Small intestine (tissue), 7 donors: ENCODE results near the gene LIX1. TPM values are rescaled to one million over a fixed set of nuclear protein-coding genes. Genes with fewer than 3 reads are reported as not detected.

Source experiments
- DNase-seq, 2 donors: peaks; one replicate each; pipeline versions ENCODE4 v3.0.0 to v3.0.0-alpha.2; 2013
- FAIRE-seq: peaks from 2 replicates; lab custom pipeline; 2012; peaks lifted over from hg19 to GRCh38; lab: Jason Lieb, UNC
- H3K27ac ChIP-seq, 3 donors: one replicate each; pipeline ENCODE4 v1.5.1; 2013; ENCODE audit warnings: low read length in 2 of 3, mild to moderate bottlenecking in 2 of 3, control low read depth in 1 of 3, inconsistent platforms in 1 of 3, low read depth in 1 of 3, moderate library complexity in 1 of 3
- H3K27me3 ChIP-seq, 3 donors: one replicate each; pipeline ENCODE4 v1.6.1; 2013; ENCODE audit warnings: low read length in 3 of 3, inconsistent platforms in 1 of 3; ENCODE audit not compliant: control insufficient read depth in 3 of 3, insufficient read depth in 3 of 3
- H3K36me3 ChIP-seq, 3 donors: one replicate each; pipeline ENCODE4 v1.6.1; 2013; ENCODE audit warnings: low read length in 3 of 3, inconsistent platforms in 1 of 3, low read depth in 1 of 3, mild to moderate bottlenecking in 1 of 3, moderate library complexity in 1 of 3; ENCODE audit not compliant: control insufficient read depth in 3 of 3, insufficient read depth in 2 of 3
- H3K4me1 ChIP-seq, 3 donors: one replicate each; pipeline ENCODE4 v1.6.1; 2013; ENCODE audit warnings: low read length in 2 of 3, inconsistent platforms in 1 of 3, low read depth in 1 of 3, mild to moderate bottlenecking in 1 of 3, moderate library complexity in 1 of 3; ENCODE audit not compliant: control insufficient read depth in 3 of 3, insufficient read depth in 2 of 3
- H3K4me3 ChIP-seq, 3 donors: one replicate each; pipeline ENCODE4 v1.5.1; 2013; ENCODE audit warnings: low read length in 3 of 3, control low read depth in 1 of 3, inconsistent platforms in 1 of 3, low read depth in 1 of 3, mild to moderate bottlenecking in 1 of 3, moderate library complexity in 1 of 3
- H3K9me3 ChIP-seq, 2 donors: one replicate each; pipeline ENCODE4 v1.6.1; 2013; ENCODE audit warnings: low read depth in 1 of 2, low read length in 1 of 2; ENCODE audit not compliant: control insufficient read depth in 2 of 2, insufficient read depth in 1 of 2
- WGBS, 3 donors: extraction: QIAGEN DNeasy Blood & Tissue Kit; methylation state at CpG; one replicate each; pipeline ENCODE4 v1.1.7; 2013; 5-methylcytosine and 5-hydroxymethylcytosine counted together
- polyA plus RNA-seq, 4 donors: library from polyadenylated mRNA; stranded (reverse) in 3 of 4; unstranded in 1 of 4; fragments of 200-250 nt in 3 of 4; fragments of 120-200 nt in 1 of 4; gene quantifications; one replicate each; pipeline versions ENCODE4 v1.2.1 to v1.2.3, GENCODE V29; 2013
- donor health status: healthy with polysubstance abuse.
- donor health status: control.
- donor health status: control.
- donor health status: Bipolar disorder and iron deficiency.
- donor health status: healthy.

The LIX1 gene
- polyA plus RNA-seq, 4 donors: 0.85 to 3.0 TPM; not detected in 2

- no peaks in the 10 kb centered on the region for H3K9me3 ChIP-seq
- DNase-seq (no peak), FAIRE-seq (no peak)
- H3K27me3 ChIP-seq: no peaks in the 10 kb centered on the region
- H3K4me3 ChIP-seq: no peak overlapping the region
- no peaks in the 10 kb centered on the region for H3K36me3 ChIP-seq
- H3K4me1 ChIP-seq: no peaks in the 10 kb centered on the region
- no peak overlapping the region for H3K27ac ChIP-seq
- 91 to 94% (median 93%) methylated on average over 3 of the region's 3 CpGs for WGBS, 3 donors
Observed at GRCh38 chr5:97073420-97073819, 69.0 kb downstream of the LIX1 start.

- FAIRE-seq (no peak), DNase-seq (no peak)
- Histone ChIP-seq H3K9me3 (no peaks in the 10 kb centered on the region), H3K27me3 (no peaks in the 10 kb centered on the region), H3K4me1 (no peaks in the 10 kb centered on the region), H3K27ac (no peak overlapping the region), H3K4me3 (no peak overlapping the region), H3K36me3 (no peaks in the 10 kb centered on the region)
- 75 to 90% (median 87%) methylated on average over 2 of the region's 2 CpGs for WGBS, 3 donors
Observed at GRCh38 chr5:97072696-97073095, 69.7 kb downstream of the LIX1 start.

GRCh38 chr5:97071993-97072392, 70.4 kb downstream of the LIX1 start:
- no peak for DNase-seq
- Histone ChIP-seq H3K27ac (no peak overlapping the region), H3K4me1 (no peaks in the 10 kb centered on the region), H3K4me3 (no peak overlapping the region), H3K36me3 (no peaks in the 10 kb centered on the region), H3K27me3 (no peaks in the 10 kb centered on the region), H3K9me3 (no peaks in the 10 kb centered on the region)
- FAIRE-seq: no peak
- 77 to 95% (median 81%) methylated on average over 4 of the region's 4 CpGs for WGBS, 3 donors

- Histone ChIP-seq H3K36me3 (no peaks in the 10 kb centered on the region), H3K4me1 (no peaks in the 10 kb centered on the region), H3K27me3 (no peaks in the 10 kb centered on the region), H3K9me3 (no peaks in the 10 kb centered on the region), H3K4me3 (no peak overlapping the region), H3K27ac (no peak overlapping the region)
- DNase-seq (no peak), FAIRE-seq (no peak)
- 65 to 86% (median 80%) methylated on average over 8 of the region's 8 CpGs for WGBS, 3 donors
Observed at GRCh38 chr5:97071101-97071500, 71.3 kb downstream of the LIX1 start.

GRCh38 chr5:97070234-97070633, 72.2 kb downstream of the LIX1 start:
- Histone ChIP-seq H3K27me3 (no peaks in the 10 kb centered on the region), H3K36me3 (no peaks in the 10 kb centered on the region), H3K4me3 (no peak overlapping the region), H3K27ac (no peak overlapping the region), H3K9me3 (no peaks in the 10 kb centered on the region), H3K4me1 (no peaks in the 10 kb centered on the region)
- FAIRE-seq: no peak
- DNase-seq: no peak

GRCh38 chr5:97067296-97067850, 75.0 kb downstream of the LIX1 start:
- FAIRE-seq (no peak), DNase-seq (no peak)
- no peak overlapping the region for H3K27ac ChIP-seq
- WGBS, 3 donors: 71 to 87% (median 84%) methylated on average over 4 of the region's 4 CpGs
- H3K4me3 ChIP-seq: no peak overlapping the region
- H3K36me3 ChIP-seq: no peaks in the 10 kb centered on the region
- no peaks in the 10 kb centered on the region for H3K4me1 ChIP-seq
- no peaks in the 10 kb centered on the region for H3K27me3 ChIP-seq
- no peaks in the 10 kb centered on the region for H3K9me3 ChIP-seq

GRCh38 chr5:97065475-97065874, 76.9 kb downstream of the LIX1 start:
- FAIRE-seq (no peak), DNase-seq (no peak)
- Histone ChIP-seq H3K36me3 (no peaks in the 10 kb centered on the region), H3K27ac (no peak overlapping the region), H3K4me1 (no peaks in the 10 kb centered on the region), H3K9me3 (no peaks in the 10 kb centered on the region), H3K27me3 (no peaks in the 10 kb centered on the region), H3K4me3 (no peak overlapping the region)
- WGBS, 3 donors: 81 to 88% (median 85%) methylated on average over 2 of the region's 2 CpGs

- WGBS, 3 donors: 90 to 97% (median 91%) methylated on average over 1 of the region's 1 CpG
- FAIRE-seq: no peak
- no peaks in the 10 kb centered on the region for H3K27me3 ChIP-seq
Observed at GRCh38 chr5:97063251-97063650, 79.2 kb downstream of the LIX1 start.

GRCh38 chr5:97062046-97062445, 80.4 kb downstream of the LIX1 start:
- DNase-seq: no peak
- Histone ChIP-seq H3K9me3 (peaks cover 0 to 14% of the 10 kb centered on the region in 2 donors), H3K36me3 (no peaks in the 10 kb centered on the region), H3K4me1 (no peaks in the 10 kb centered on the region), H3K4me3 (no peak overlapping the region), H3K27me3 (peaks cover 0 to 1% (median 0%) of the 10 kb centered on the region in 3 donors), H3K27ac (no peak overlapping the region)
- WGBS, 3 donors: 78 to 81% (median 78%) methylated on average over 8 of the region's 8 CpGs
- no peak for FAIRE-seq

More at GRCh38 chr5:97063251-97063650, 79.2 kb downstream of the LIX1 start:
- Histone ChIP-seq H3K27ac (no peak overlapping the region), H3K4me3 (no peak overlapping the region), H3K4me1 (no peaks in the 10 kb centered on the region), H3K36me3 (no peaks in the 10 kb centered on the region), H3K9me3 (peaks cover 0 to 14% of the 10 kb centered on the region in 2 donors)
- no peak for DNase-seq
